GM18507 (cell line): ENCODE data around the gene CGB1.
"Not testable (repeated sequence)": the region's sequence is repeated elsewhere in the genome, so short reads cannot be mapped to it uniquely, and the experiment has no call there.

Experiments used
- DNase-seq: peaks from one replicate; pipeline ENCODE4 v3.0.0; 2011; ENCODE audit warnings: low read depth; ENCODE audit not compliant: insufficient read length; ENCODE audit errors: extremely low spot score
- FAIRE-seq: peaks from 2 replicates; lab custom pipeline; 2011; peaks lifted over from hg19 to GRCh38; lab: Jason Lieb, UNC

Gene CGB1

GRCh38 chr19:49061000-49061399 is 24.3 kb upstream of the CGB1 start:
- DNase-seq, result no peak
- FAIRE-seq, result no peak

DNA sequence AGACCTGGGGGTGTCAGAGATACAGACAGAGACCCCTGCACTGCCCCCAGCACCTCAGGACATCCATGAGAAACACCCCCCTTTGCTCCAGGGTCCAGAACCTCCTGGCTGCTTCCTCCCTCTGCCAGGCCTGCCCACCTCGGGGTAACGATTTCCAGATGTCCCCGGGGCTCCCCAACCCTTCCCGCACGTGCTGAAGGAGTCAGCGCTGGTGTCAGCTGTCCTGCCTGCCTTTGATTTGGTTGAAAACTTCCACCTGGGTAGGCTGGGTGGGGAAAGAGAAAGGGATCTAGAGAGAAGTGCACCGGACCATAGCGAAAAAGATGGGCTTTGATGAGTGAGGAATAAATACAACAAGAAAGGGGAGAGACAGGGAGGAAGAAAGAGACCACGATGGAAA is 22.4 kb upstream of the CGB1 start:
- FAIRE-seq (no peak), DNase-seq (no peak)

GRCh38 chr19:49058562-49058961 is 21.9 kb upstream of the CGB1 start:
- FAIRE-seq, result no peak
- DNase-seq, result no peak

DNA sequence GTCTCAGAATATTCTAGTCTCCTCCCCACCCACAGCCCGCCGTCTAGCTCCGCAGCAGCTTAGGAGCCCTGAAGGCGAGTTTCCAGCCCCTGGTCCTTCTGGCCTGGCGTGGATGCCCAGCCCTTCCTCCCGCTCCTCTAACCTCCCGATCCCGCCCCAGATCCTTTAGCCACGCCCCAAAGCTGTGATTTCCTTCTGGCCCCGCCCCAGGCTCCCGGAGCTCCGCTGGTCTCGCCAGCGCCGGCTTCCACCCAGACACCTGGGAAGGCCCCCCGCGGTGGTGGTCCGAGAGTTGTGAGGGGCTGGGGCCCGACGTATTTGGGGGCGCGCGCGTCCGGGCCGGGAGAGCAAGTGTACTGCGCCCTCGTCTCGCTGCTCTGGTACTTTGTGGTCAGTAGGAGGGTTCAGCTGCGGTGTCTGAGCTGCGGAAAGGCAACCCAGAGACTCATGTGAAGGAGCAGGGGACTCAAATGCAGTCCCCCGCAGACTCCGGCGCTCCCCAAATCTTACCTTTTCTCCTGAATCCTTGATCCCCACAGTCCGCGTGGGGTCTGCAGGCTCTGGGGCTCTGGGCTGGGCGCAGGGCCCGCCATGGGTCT is 21.0 kb upstream of the CGB1 start, which contains the start of gene CGB7:
CGB7 (minus strand) TSS at position 114 of the 599 bp plus-strand sequence. CDS start 2,374 bp downstream, outside the sequence.
- no peak for DNase-seq
- no peak for FAIRE-seq

- FAIRE-seq, result not testable (repeated sequence)
These were observed 20.4 kb upstream of the CGB1 start for GRCh38 chr19:49056902-49057596.

DNA sequence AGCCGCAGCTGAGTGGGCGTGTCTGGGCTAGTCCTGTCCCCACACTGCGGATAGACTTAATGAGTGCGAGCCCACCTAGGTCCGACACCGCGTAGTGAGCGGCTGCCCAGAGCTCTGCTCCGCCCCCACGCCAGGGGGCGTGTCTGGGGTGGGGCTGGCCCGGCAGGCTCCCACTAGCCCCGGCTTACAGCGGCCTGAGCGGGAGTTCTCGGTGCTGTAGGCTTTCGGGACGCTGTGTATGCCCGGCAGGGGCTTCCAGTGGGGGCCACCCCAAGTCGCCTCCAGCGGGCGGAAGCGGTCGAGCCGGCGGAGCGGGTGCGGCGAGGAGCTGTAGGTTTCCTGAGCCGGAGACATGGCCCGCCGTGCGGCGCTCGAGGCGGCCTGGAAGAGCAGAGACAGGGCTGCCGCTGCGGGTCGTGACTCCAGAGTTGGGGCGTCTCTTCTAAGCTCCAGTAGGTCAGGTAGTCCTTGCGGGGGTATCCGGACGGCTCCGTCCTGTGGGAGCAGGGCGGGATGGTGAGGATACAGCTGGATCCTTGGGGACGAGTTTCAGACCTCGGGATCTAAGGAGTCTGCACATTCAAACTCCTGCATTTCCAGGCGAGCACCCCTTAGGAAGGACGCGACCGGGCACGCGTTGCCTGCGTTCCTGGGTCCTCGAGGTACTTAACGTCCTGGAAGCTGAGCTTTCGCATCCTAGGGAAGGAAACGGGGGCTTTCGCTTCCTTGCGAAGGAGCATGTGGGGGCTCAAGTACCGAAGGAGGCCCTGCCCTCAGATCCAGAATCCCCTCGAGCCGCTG is 19.6 kb upstream of the CGB1 start:
- DNase-seq (peak; percentile 49), FAIRE-seq (no peak)

More at GRCh38 chr19:49056902-49057596, 20.4 kb upstream of the CGB1 start:
- DNase-seq, result not testable (repeated sequence)

DNA sequence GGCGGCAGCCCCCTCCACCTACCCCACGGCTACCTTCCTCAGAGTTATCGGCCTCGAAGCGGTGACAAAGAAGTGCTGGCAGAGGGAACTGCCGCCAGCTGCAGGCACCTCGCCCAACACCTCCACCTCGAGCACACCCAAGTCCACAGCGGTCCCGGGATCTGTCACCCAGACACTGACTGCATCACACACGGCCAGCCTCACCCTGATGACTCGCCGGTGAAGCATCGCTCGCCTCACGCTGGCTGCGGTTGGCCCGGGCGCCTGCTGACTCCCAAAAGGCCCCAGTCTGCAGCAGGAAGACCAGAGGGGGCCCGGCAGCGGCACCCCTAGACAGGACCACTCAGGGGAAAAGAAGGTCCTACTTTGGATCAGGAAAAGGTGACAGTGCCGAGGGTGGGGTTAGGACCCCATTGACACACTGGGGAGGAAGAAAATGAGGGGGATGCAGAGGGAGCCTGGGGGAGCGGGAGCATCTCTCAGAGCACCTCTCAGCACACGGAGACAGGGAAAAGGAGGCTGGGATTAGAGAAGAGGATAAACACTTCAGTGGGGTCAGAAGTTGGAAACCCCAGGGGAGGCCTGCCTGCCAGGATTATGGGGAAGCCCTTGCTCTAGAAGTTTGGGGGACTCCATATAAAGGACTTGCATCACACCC is 13.8 kb upstream of the CGB1 start:
- DNase-seq, FAIRE-seq: not testable (repeated sequence)

- not testable (repeated sequence) for DNase-seq, FAIRE-seq
These were observed 13.1 kb upstream of the CGB1 start for GRCh38 chr19:49049834-49050233.

- FAIRE-seq, DNase-seq: not testable (repeated sequence)
These were observed 12.3 kb upstream of the CGB1 start, which contains the start of gene CGB8 for GRCh38 chr19:49049011-49049410. CGB8 (minus strand) TSS chr19:49049111; CDS start chr19:49048739, 372 bp downstream.

DNA sequence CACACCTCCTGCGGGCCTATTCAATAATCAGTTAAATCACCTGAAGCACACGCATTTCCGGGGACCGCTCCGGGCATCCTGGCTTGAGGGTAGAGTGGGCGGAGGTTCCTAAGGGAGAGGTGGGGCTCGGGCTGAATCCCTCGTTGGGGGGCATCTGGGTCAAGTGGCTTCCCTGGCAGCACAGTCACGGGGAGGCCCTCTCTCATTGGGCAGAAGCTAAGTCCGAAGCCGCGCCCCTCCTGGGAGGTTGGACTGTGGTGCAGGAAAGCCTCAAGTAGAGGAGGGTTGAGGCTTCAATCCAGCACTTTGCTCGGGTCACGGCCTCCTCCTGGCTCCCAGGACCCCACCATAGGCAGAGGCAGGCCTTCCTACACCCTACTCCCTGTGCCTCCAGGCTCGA is 6.9 kb upstream of the CGB1 start, which contains the start of gene CGB5:
CGB5 (plus strand) TSS at position 301 of the 400 bp plus-strand sequence. CDS start 362 bp downstream, outside the sequence.
- not testable (repeated sequence) for FAIRE-seq, DNase-seq

DNA sequence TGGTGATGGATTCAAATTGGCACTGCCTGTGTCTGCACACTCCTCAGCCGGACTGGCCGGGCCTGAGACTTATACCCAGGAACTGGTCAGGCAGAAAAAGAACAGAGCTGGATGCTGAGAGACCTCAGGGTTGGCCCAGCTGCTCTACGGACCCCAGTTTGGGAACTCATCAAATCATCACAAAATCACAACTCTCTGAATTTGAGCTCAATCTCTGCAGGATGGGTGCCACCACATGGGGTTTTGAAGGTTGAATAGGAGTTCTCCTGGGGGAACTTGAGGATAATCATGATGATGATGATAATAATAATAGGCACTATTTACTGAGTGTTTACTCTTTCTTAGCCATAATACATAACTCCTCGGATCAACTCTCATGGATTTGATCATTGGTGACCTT is 6.0 kb upstream of the CGB1 start:
- not testable (repeated sequence) for FAIRE-seq, DNase-seq

- FAIRE-seq (no peak), DNase-seq (no peak)
These were observed 5.5 kb upstream of the CGB1 start for GRCh38 chr19:49042177-49042576.

GRCh38 chr19:49039736-49040135 is 3.0 kb upstream of the CGB1 start:
- FAIRE-seq, result not testable (repeated sequence)

DNA sequence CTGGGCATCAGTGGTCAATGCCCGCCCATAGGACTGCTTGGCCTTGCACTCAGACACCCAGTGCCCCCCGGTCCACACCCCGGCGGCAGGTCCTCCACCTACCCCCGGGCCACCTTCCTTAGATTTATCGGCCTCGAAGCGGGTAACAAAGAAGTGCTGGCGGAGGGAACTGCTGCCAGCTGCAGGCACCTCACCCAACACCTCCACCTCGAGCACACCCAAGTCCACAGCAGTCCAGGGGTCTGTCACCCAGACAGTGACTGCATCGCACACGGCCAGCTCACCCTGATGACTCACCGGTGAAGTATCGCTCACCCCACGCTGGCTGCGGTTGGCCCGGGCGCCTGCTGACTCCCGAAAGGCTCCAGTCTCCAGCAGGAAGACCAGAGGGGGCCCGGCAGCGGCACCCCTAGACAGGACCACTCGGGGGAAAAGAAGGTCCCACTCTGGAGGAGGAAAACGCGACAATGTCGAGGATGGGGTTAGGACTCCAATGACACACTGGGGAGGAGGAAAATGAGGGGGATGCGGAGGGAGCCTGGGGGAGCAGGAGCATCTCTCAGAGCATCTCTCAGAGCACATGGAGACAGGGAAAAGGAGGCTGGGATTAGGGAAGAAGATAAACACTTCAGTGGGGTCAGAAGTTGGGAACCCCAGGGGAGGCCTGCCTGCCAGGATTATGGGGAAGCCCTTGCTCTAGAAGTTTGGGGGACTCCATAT is 2.0 kb upstream of the CGB1 start:
- not testable (repeated sequence) for FAIRE-seq

More at GRCh38 chr19:49039736-49040135, 3.0 kb upstream of the CGB1 start:
- DNase-seq, result not testable (repeated sequence)

DNA sequence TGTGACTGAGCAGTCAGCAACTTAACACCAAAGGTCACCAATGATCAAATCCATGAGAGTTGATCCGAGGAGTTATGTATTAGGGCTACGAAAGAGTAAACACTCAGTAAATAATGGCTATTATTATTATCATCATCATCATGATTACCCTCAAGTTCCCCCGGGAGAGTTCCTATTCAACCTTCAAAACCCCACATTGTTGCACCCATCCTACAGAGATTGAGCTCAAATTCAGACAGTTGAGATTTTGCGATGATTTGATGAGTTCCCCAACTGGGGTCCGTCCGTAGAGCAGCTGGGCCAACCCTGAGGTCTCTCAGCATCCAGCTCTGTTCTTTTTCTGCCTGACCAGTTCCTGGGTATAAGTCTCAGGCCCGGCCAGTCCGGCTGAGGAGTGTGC is 1.4 kb upstream of the CGB1 start:
- FAIRE-seq, result not testable (repeated sequence)

More for the DNA sequence above, 2.0 kb upstream of the CGB1 start:
- not testable (repeated sequence) for DNase-seq

GRCh38 chr19:49031642-49032301 is 4.9 kb downstream of the CGB1 start, which contains the start of gene CGB2:
CGB2 (plus strand) TSS chr19:49031890; CDS start chr19:49032096, 206 bp downstream.
- FAIRE-seq, DNase-seq: not testable (repeated sequence)

More for the DNA sequence above, 1.4 kb upstream of the CGB1 start:
- DNase-seq, result not testable (repeated sequence)

DNA sequence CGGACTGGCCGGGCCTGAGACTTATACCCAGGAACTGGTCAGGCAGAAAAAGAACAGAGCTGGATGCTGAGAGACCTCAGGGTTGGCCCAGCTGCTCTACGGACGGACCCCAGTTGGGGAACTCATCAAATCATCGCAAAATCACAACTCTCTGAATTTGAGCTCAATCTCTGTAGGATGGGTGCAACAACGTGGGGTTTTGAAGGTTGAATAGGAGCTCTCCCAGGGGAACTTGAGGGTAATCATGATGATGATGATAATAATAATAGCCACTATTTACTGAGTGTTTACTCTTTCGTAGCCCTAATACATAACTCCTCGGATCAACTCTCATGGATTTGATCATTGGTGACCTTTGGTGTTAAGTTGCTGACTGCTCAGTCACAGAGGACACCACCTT is 6.4 kb downstream of the CGB1 start:
- not testable (repeated sequence) for DNase-seq, FAIRE-seq

- FAIRE-seq, DNase-seq: not testable (repeated sequence)
These were observed 6.9 kb downstream of the CGB1 start for GRCh38 chr19:49029749-49030148.
